Smooth muscle cell of the pulmonary artery (primary cell): Measurements from ENCODE around the gene ALDH3B1. TPM values are rescaled to one million over a fixed set of nuclear protein-coding genes. Genes with fewer than 3 reads are reported as not detected.

ENCODE experiments used
- total RNA-seq: library from RNA; depleted of rRNA; stranded (reverse); fragments of >200 nt; gene quantifications from 2 replicates; pipeline ENCODE4 v1.2.3, GENCODE V29; 2014

The ALDH3B1 gene
- total RNA-seq: 25.6 and 27.6 TPM in 2 replicates

GRCh38 chr11:68010090-68011041, at the start of gene ALDH3B1:
TSS of gene ALDH3B1 (plus strand) at chr11:68010327. CDS start at chr11:68015298, 4,971 bp downstream.

GRCh38 chr11:68003846-68004550, 6.1 kb upstream of the ALDH3B1 start, which contains the start of gene UNC93B1:
TSS of gene UNC93B1 (minus strand) at chr11:68004097. CDS start at chr11:68004043, 54 bp downstream.

GRCh38 chr11:68030318-68031143, 20.4 kb downstream of the ALDH3B1 start, which contains the start of gene NDUFS8:
TSS of gene NDUFS8 (plus strand) at chr11:68030681. CDS start at chr11:68032152, 1,471 bp downstream.

GRCh38 chr11:68038718-68039525, 28.8 kb downstream of the ALDH3B1 start, which contains the start of gene TCIRG1:
TSS of gene TCIRG1 (plus strand) at chr11:68039025. CDS start at chr11:68041272, 2,247 bp downstream.

Other genes with a start within 250 kb of the ALDH3B1 start
- 27.1 and 31.8 TPM in 2 replicates for gene UNC93B1, start 6.2 kb upstream of the ALDH3B1 start, total RNA-seq
- 81.6 and 115 TPM in 2 replicates for gene NDUFS8, start 20.4 kb downstream of the ALDH3B1 start, total RNA-seq
- gene TCIRG1, start 28.7 kb downstream of the ALDH3B1 start, total RNA-seq: 75.5 and 88.4 TPM in 2 replicates
- gene CHKA, start 111.1 kb downstream of the ALDH3B1 start, total RNA-seq: 8.1 and 12.8 TPM in 2 replicates
- gene KMT5B, start 203.0 kb downstream of the ALDH3B1 start, total RNA-seq: 20.3 and 25.7 TPM in 2 replicates